Lower leg skin (tissue), 3 donors: ENCODE data around the gene MGRN1.

Experiments used
- CTCF ChIP-seq, 3 donors: fragments of 450-650 bp; IDR thresholded peaks; one replicate each; pipeline ENCODE4 v1.5.1; 2016; ENCODE audit warnings: antibody characterized with exemption in 3 of 3, mild to moderate bottlenecking in 3 of 3, moderate library complexity in 2 of 3
- POLR2A ChIP-seq, 2 donors: fragments of 450-650 bp; IDR thresholded peaks; one replicate each; pipeline ENCODE4 v1.6.1; 2016 to 2017; ENCODE audit warnings: antibody characterized with exemption in 2 of 2, mild to moderate bottlenecking in 1 of 2, moderate library complexity in 1 of 2

GRCh38 chr16:4696172-4696904 lies 71.7 kb downstream of the MGRN1 start:
- no peak for TF ChIP-seq POLR2A (IDR thresholded peaks at IDR 0.05)
- no peak for TF ChIP-seq CTCF (IDR thresholded peaks at IDR 0.05)
